H1 (cell line): ENCODE measurements around the gene IDH3A. TPM values are rescaled to one million over a fixed set of nuclear protein-coding genes. Genes with fewer than 3 reads are reported as not detected.

Experiments used
- BACH1 ChIP-seq: IDR thresholded peaks from 2 replicates; pipeline ENCODE4 v1.6.1; 2012; ENCODE audit warnings: low read length, improper control_type of control experiment
- BCL11A ChIP-seq, 2 experiments: IDR thresholded peaks; one replicate each; pipeline ENCODE4 v1.6.1; 2011; ENCODE audit warnings: low read depth in 2 of 2, low read length in 2 of 2, mild to moderate bottlenecking in 2 of 2
- GABPA ChIP-seq: IDR thresholded peaks from 2 replicates; pipeline ENCODE4 v1.6.1; 2011; ENCODE audit warnings: mild to moderate bottlenecking, low read length, moderate library complexity, borderline replicate concordance; ENCODE audit not compliant: insufficient read depth
- POLR2A ChIP-seq, 2 experiments: IDR thresholded peaks; 1 replicate in 1 of 2; 2 replicates in 1 of 2; pipeline ENCODE4 v1.6.1; 2011; ENCODE audit warnings: low read depth in 2 of 2, low read length in 2 of 2, mild to moderate bottlenecking in 2 of 2; ENCODE audit errors: control extremely low read depth in 1 of 2
- POU5F1 ChIP-seq: IDR thresholded peaks from 2 replicates; pipeline ENCODE4 v1.6.1; 2011; ENCODE audit warnings: low read depth, mild to moderate bottlenecking, low read length, moderate library complexity
- RNF2 ChIP-seq: fragments of 200-900, 300-1000 bp; sonication (generic); IDR thresholded peaks from 2 replicates; pipeline ENCODE4 v1.7.1; 2016; ENCODE audit warnings: borderline replicate concordance, low read depth, mild to moderate bottlenecking, antibody characterized with exemption, low read length; ENCODE audit not compliant: poor library complexity, severe bottlenecking; ENCODE audit errors: missing control alignments
- polyA plus RNA-seq, 7 experiments: library from polyadenylated mRNA; depleted of rRNA in 3 of 7; stranded (reverse) in 5 of 7; unstranded in 2 of 7; fragments of >200 nt in 5 of 7; fragments of 200-250 nt in 2 of 7; gene quantifications; 1 replicate in 5 of 7; 2 replicates in 1 of 7; 4 replicates in 1 of 7; pipeline versions ENCODE4 v1.2.1 to v1.2.3, GENCODE V29; 2011 to 2013; ENCODE audit warnings: missing spikeins in 2 of 7, mixed read lengths in 2 of 7
- total RNA-seq: library from RNA; stranded (reverse); fragmentation: NEBNext Ultra II Directional; extraction: Animal tissue kit (Norgen Biotek cat#: 25700); gene quantifications from 2 replicates; pipeline ENCODE4 v1.2.1, GENCODE V29; 2021
- TF ChIP-seq, protein P1 (sequence below): fragments of 300-600 bp; sonication (generic); IDR thresholded peaks from 2 replicates; pipeline ENCODE4 v1.7.1; 2012; ENCODE audit warnings: low read length, moderate library complexity, mild to moderate bottlenecking, inconsistent platforms; ENCODE audit not compliant: insufficient replicate concordance
- TF ChIP-seq, protein P2 (sequence below): IDR thresholded peaks from 2 replicates; pipeline ENCODE4 v1.6.1; 2011; ENCODE audit warnings: low read length, improper control_type of control experiment
- TF ChIP-seq, protein P3 (sequence below): IDR thresholded peaks from 2 replicates; pipeline ENCODE4 v1.6.1; 2012; ENCODE audit warnings: inconsistent platforms

The IDH3A gene
- total and polyA plus RNA-seq, 2 of the 8 experiments (the other 6 are each of a cell fraction or from before 2014, with no cell fraction given) = 23.4 to 36.8 TPM

DNA sequence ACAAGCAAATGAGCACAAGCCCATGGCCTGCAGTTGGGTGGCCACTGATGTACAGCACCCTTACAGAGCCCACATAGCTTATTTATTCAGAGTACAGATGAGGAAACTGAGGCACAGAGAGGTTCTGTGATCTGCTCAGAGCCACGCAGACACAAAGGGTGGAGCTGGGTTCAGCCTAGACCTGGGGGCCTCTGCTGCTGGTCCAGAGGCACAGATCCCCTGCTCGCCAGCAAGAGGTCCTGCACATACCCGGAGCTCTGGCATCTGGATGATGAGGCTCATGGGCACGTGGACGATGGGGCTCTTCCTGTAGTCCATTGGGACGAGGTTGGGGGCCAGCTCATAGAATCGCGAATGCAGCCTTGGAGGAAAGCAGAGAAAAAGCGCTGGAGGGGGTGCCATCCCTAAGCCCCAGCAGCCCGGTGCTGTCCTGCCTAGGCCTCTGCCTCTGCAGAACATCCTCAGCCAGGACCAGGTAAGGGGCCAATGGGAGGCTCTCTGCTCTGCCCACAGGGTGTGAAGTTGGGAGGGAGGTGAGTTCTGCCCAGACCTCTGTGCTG is 38.2 kb upstream of the IDH3A start (continued):
- TF ChIP-seq, protein P1, sequence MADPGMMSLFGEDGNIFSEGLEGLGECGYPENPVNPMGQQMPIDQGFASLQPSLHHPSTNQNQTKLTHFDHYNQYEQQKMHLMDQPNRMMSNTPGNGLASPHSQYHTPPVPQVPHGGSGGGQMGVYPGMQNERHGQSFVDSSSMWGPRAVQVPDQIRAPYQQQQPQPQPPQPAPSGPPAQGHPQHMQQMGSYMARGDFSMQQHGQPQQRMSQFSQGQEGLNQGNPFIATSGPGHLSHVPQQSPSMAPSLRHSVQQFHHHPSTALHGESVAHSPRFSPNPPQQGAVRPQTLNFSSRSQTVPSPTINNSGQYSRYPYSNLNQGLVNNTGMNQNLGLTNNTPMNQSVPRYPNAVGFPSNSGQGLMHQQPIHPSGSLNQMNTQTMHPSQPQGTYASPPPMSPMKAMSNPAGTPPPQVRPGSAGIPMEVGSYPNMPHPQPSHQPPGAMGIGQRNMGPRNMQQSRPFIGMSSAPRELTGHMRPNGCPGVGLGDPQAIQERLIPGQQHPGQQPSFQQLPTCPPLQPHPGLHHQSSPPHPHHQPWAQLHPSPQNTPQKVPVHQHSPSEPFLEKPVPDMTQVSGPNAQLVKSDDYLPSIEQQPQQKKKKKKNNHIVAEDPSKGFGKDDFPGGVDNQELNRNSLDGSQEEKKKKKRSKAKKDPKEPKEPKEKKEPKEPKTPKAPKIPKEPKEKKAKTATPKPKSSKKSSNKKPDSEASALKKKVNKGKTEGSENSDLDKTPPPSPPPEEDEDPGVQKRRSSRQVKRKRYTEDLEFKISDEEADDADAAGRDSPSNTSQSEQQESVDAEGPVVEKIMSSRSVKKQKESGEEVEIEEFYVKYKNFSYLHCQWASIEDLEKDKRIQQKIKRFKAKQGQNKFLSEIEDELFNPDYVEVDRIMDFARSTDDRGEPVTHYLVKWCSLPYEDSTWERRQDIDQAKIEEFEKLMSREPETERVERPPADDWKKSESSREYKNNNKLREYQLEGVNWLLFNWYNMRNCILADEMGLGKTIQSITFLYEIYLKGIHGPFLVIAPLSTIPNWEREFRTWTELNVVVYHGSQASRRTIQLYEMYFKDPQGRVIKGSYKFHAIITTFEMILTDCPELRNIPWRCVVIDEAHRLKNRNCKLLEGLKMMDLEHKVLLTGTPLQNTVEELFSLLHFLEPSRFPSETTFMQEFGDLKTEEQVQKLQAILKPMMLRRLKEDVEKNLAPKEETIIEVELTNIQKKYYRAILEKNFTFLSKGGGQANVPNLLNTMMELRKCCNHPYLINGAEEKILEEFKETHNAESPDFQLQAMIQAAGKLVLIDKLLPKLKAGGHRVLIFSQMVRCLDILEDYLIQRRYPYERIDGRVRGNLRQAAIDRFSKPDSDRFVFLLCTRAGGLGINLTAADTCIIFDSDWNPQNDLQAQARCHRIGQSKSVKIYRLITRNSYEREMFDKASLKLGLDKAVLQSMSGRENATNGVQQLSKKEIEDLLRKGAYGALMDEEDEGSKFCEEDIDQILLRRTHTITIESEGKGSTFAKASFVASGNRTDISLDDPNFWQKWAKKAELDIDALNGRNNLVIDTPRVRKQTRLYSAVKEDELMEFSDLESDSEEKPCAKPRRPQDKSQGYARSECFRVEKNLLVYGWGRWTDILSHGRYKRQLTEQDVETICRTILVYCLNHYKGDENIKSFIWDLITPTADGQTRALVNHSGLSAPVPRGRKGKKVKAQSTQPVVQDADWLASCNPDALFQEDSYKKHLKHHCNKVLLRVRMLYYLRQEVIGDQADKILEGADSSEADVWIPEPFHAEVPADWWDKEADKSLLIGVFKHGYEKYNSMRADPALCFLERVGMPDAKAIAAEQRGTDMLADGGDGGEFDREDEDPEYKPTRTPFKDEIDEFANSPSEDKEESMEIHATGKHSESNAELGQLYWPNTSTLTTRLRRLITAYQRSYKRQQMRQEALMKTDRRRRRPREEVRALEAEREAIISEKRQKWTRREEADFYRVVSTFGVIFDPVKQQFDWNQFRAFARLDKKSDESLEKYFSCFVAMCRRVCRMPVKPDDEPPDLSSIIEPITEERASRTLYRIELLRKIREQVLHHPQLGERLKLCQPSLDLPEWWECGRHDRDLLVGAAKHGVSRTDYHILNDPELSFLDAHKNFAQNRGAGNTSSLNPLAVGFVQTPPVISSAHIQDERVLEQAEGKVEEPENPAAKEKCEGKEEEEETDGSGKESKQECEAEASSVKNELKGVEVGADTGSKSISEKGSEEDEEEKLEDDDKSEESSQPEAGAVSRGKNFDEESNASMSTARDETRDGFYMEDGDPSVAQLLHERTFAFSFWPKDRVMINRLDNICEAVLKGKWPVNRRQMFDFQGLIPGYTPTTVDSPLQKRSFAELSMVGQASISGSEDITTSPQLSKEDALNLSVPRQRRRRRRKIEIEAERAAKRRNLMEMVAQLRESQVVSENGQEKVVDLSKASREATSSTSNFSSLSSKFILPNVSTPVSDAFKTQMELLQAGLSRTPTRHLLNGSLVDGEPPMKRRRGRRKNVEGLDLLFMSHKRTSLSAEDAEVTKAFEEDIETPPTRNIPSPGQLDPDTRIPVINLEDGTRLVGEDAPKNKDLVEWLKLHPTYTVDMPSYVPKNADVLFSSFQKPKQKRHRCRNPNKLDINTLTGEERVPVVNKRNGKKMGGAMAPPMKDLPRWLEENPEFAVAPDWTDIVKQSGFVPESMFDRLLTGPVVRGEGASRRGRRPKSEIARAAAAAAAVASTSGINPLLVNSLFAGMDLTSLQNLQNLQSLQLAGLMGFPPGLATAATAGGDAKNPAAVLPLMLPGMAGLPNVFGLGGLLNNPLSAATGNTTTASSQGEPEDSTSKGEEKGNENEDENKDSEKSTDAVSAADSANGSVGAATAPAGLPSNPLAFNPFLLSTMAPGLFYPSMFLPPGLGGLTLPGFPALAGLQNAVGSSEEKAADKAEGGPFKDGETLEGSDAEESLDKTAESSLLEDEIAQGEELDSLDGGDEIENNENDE = no peak
- TF ChIP-seq, protein P2, sequence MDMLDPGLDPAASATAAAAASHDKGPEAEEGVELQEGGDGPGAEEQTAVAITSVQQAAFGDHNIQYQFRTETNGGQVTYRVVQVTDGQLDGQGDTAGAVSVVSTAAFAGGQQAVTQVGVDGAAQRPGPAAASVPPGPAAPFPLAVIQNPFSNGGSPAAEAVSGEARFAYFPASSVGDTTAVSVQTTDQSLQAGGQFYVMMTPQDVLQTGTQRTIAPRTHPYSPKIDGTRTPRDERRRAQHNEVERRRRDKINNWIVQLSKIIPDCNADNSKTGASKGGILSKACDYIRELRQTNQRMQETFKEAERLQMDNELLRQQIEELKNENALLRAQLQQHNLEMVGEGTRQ = no peak
- TF ChIP-seq, protein P3, sequence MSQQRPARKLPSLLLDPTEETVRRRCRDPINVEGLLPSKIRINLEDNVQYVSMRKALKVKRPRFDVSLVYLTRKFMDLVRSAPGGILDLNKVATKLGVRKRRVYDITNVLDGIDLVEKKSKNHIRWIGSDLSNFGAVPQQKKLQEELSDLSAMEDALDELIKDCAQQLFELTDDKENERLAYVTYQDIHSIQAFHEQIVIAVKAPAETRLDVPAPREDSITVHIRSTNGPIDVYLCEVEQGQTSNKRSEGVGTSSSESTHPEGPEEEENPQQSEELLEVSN = no peak
- TF ChIP-seq GABPA (no peak), BCL11A (IDR thresholded peaks at IDR 0.05; ENCODE audit: low read depth in 2 of 2, low read length in 2 of 2) (no peak), POU5F1 (no peak), POLR2A (IDR thresholded peaks at IDR 0.05; ENCODE audit: control extremely low read depth in 1 of 2, low read depth in 2 of 2, low read length in 2 of 2) (no peak), RNF2 (no peak), BACH1 (no peak)
